K562 (cell line): ENCODE results near the gene GRIK2. TPM values are rescaled to one million over a fixed set of nuclear protein-coding genes. Genes with fewer than 3 reads are reported as not detected.

Source experiments
- ATAC-seq: fragments of 200-7000 bp; cut with Tn5 transposase; 3 replicates; pipeline ENCODE4 v1.9.1; 2020; ENCODE audit warnings: moderate library complexity
- BruUV-seq: library from RNA; stranded (reverse); fragments of 400-500 nt; replicated peaks from 2 replicates; lab custom pipeline; 2021; lab: Mats Ljungman, UMichigan
- CTCF ChIA-PET: fragments of 300-600 bp; formaldehyde crosslinking; extraction: SDS; loops from one replicate; lab custom pipeline; 2021; ENCODE audit warnings: low intra/inter-chr PET ratio; lab: Yijun Ruan, JAX
- POLR2A ChIA-PET: fragments of 300-600, 350-650 bp; sonication (Branson Sonifier 250); formaldehyde crosslinking; extraction: SDS; loops from one replicate; lab custom pipeline; 2021; ENCODE audit warnings: antibody characterized with exemption, inconsistent platforms; lab: Yijun Ruan, JAX
- DNase-seq, 4 experiments: peaks; one replicate each; pipeline versions ENCODE4 v3.0.0 to v3.0.0-alpha.2; 2011 to 2018; ENCODE audit warnings: low spot score in 3 of 4, mixed read lengths in 3 of 4; ENCODE audit errors: extremely low read depth in 1 of 4
- FAIRE-seq: peaks from 2 replicates; lab custom pipeline; 2011; peaks lifted over from hg19 to GRCh38; lab: Jason Lieb, UNC
- H2AFZ ChIP-seq: 2 replicates; pipeline ENCODE4 v1.6.0; 2011; ENCODE audit warnings: low read depth, low read length, control low read depth, inconsistent platforms
- H3K27ac ChIP-seq: fragments of 200-600 bp; 3 replicates; pipeline ENCODE4 v1.8.0; 2011; ENCODE audit warnings: low read depth, mild to moderate bottlenecking, control low read depth, inconsistent platforms, low read length, moderate library complexity, mixed read lengths; ENCODE audit errors: extremely low read depth
- H3K27me3 ChIP-seq, 2 experiments: fragments of 300-600 bp in 1 of 2; 2 replicates in 1 of 2; 3 replicates in 1 of 2; pipeline versions ENCODE4 v1.6.0 to v1.8.0; 2011; ENCODE audit warnings: inconsistent platforms in 2 of 2, low read length in 2 of 2, mild to moderate bottlenecking in 1 of 2, mixed read lengths in 1 of 2, moderate library complexity in 1 of 2; ENCODE audit not compliant: control insufficient read depth in 2 of 2, insufficient read depth in 2 of 2
- H3K36me3 ChIP-seq: fragments of 300-600 bp; 3 replicates; pipeline ENCODE4 v1.8.0; 2011; ENCODE audit warnings: mild to moderate bottlenecking, low read length, inconsistent platforms; ENCODE audit not compliant: control insufficient read depth, insufficient read depth
- H3K4me1 ChIP-seq, 2 experiments: fragments of 200-600 bp in 1 of 2; replicated peaks in 1 of 2; 2 replicates in 1 of 2; 3 replicates in 1 of 2; pipeline versions ENCODE4 v1.5.1 to v1.8.0; 2011; ENCODE audit warnings: inconsistent platforms in 2 of 2, low read length in 2 of 2, mild to moderate bottlenecking in 1 of 2, mixed read lengths in 1 of 2, moderate library complexity in 1 of 2; ENCODE audit not compliant: control insufficient read depth in 2 of 2, insufficient read depth in 2 of 2
- H3K4me2 ChIP-seq: 2 replicates; pipeline ENCODE4 v1.6.1; 2011; ENCODE audit warnings: low read length, control low read depth, inconsistent platforms, mixed read lengths; ENCODE audit not compliant: insufficient read depth
- H3K4me3 ChIP-seq: fragments of 200-600 bp; sonication (generic), shearing (Covaris generic); 2 replicates; pipeline ENCODE4 v1.5.1; 2016; ENCODE audit warnings: control low read depth, inconsistent platforms
- H3K79me2 ChIP-seq: fragments of 200-600 bp; 3 replicates; pipeline ENCODE4 v1.8.0; 2011; ENCODE audit warnings: low read length, inconsistent platforms; ENCODE audit not compliant: control insufficient read depth, insufficient read depth
- H3K9ac ChIP-seq, 2 experiments: 2 replicates each; pipeline versions ENCODE4 v1.6.0 to v1.6.1; 2011; ENCODE audit warnings: low read depth in 2 of 2, low read length in 2 of 2, control low read depth in 1 of 2, inconsistent platforms in 1 of 2, mild to moderate bottlenecking in 1 of 2, mixed read lengths in 1 of 2; ENCODE audit not compliant: insufficient read depth in 1 of 2
- H3K9me1 ChIP-seq: one replicate; pipeline ENCODE4 v1.6.0; 2011; ENCODE audit warnings: inconsistent platforms, mild to moderate bottlenecking, low read length, moderate library complexity; ENCODE audit not compliant: control insufficient read depth, insufficient read depth
- H3K9me3 ChIP-seq: replicated peaks from 2 replicates; pipeline ENCODE4 v1.5.1; 2011; ENCODE audit warnings: low read depth, low read length, inconsistent platforms; ENCODE audit not compliant: control insufficient read depth, insufficient read depth
- H4K20me1 ChIP-seq: replicated peaks from 2 replicates; pipeline ENCODE4 v1.6.1; 2011; ENCODE audit warnings: low read length, inconsistent platforms, mixed read lengths; ENCODE audit not compliant: control insufficient read depth, insufficient read depth
- CBX2 ChIP-seq: fragments of 200-600 bp; sonication (generic); IDR thresholded peaks from one replicate; pipeline ENCODE4 v1.6.1; 2012; ENCODE audit warnings: mild to moderate bottlenecking, low read length, inconsistent platforms; ENCODE audit not compliant: insufficient read depth, poor library complexity, severe bottlenecking
- EHMT2 ChIP-seq: fragments of 450-650 bp; IDR thresholded peaks from 2 replicates; pipeline ENCODE4 v1.6.1; 2018; ENCODE audit warnings: antibody characterized with exemption
- HDAC6 ChIP-seq: IDR thresholded peaks from 2 replicates; pipeline ENCODE4 v1.6.1; 2012; ENCODE audit warnings: low read depth, mild to moderate bottlenecking, control low read depth, inconsistent platforms, low read length, moderate library complexity
- HDAC8 ChIP-seq: fragments of 450-650 bp; IDR thresholded peaks from 2 replicates; pipeline ENCODE4 v1.6.1; 2016; ENCODE audit warnings: mild to moderate bottlenecking, missing genetic modification characterization, moderate library complexity, missing compliant biosample characterization
- KDM1A ChIP-seq, 2 experiments: fragments of 450-650 bp; IDR thresholded peaks; 2 replicates each; pipeline ENCODE4 v1.6.1; 2016; ENCODE audit warnings: mild to moderate bottlenecking in 2 of 2
- NEUROD1 ChIP-seq: fragments of 150-350 bp; IDR thresholded peaks from 2 replicates; pipeline ENCODE4 v1.6.1; 2014; ENCODE audit warnings: borderline replicate concordance, low read length, low read depth; ENCODE audit not compliant: partially characterized antibody
- SMAD1 ChIP-seq: fragments of 150-350 bp; IDR thresholded peaks from 2 replicates; pipeline ENCODE4 v1.6.1; 2014; ENCODE audit warnings: low read length, low read depth; ENCODE audit not compliant: partially characterized antibody
- XRCC5 ChIP-seq: fragments of 200-400 bp; formaldehyde crosslinking; IDR thresholded peaks from 2 replicates; pipeline ENCODE4 v1.6.1; 2017; ENCODE audit warnings: low read depth, mild to moderate bottlenecking, low read length
- ZNF134 ChIP-seq: fragments of 250-450 bp; sonication (Bioruptor Pico); conservative IDR thresholded peaks from 2 replicates; pipeline ENCODE4 v1.4.0; 2020
- ZNF282 ChIP-seq: sonication (generic); formaldehyde crosslinking; IDR thresholded peaks from 2 replicates; pipeline ENCODE4 v1.8.1; 2023; ENCODE audit warnings: missing genetic modification reagents
- ZNF583 ChIP-seq: fragments of 250-450 bp; sonication (Bioruptor Pico); IDR thresholded peaks from 2 replicates; pipeline ENCODE4 v1.4.0; 2020
- ZNF707 ChIP-seq: fragments of 250-450 bp; sonication (Bioruptor Pico); conservative IDR thresholded peaks from 2 replicates; pipeline ENCODE4 v1.8.0; 2022; ENCODE audit warnings: inconsistent platforms, mild to moderate bottlenecking, moderate library complexity
- WGBS: fragments of 100-300 bp; shearing (Covaris generic); methylation state at CpG from one replicate; pipeline ENCODE4 v1.1.6; 2016; ENCODE audit warnings: low coverage, mixed read lengths; ENCODE audit not compliant: insufficient coverage; ENCODE audit errors: missing lambda C conversion rate; 5-methylcytosine and 5-hydroxymethylcytosine counted together
- in situ Hi-C: fragments of 300-500 bp; cut with MboI; formaldehyde crosslinking; loops from 4 replicates; pipeline ENCODE4 v1.15.0; 2018; ENCODE audit warnings: inconsistent platforms, mixed read lengths
- intact Hi-C: fragments of 100-400 bp; cut with micrococcal nuclease; formaldehyde crosslinking; loops from 2 replicates; pipeline ENCODE4 v1.14.2; 2022
- polyA plus RNA-seq, 8 experiments: library from polyadenylated mRNA; depleted of rRNA in 4 of 8; stranded (reverse) in 5 of 8; unstranded in 3 of 8; fragments of >200 nt; fragmentation: Nextera tagmentation in 2 of 8; fragmentation: Illumina TruSeq in 1 of 8; extraction: Ambion mirVana in 2 of 8; extraction: Trizol in 1 of 8; gene quantifications; 2 replicates each; pipeline versions ENCODE4 v1.2.1 to v1.2.3, GENCODE V29; 2011 to 2014; ENCODE audit warnings: inconsistent platforms in 1 of 8, missing spikeins in 1 of 8
- total RNA-seq, 7 experiments: library from RNA; depleted of rRNA in 6 of 7; stranded (reverse); fragments of >200 nt in 6 of 7; fragmentation: Illumina TruSeq in 2 of 7; extraction: Trizol in 2 of 7; gene quantifications; 2 replicates each; pipeline versions ENCODE4 v1.2.1 to v1.2.3, GENCODE V29; 2011 to 2021; ENCODE audit warnings: low replicate concordance in 1 of 7
- TF ChIP-seq, protein P1 (sequence below): fragments of 450-650 bp; IDR thresholded peaks from 2 replicates; pipeline ENCODE4 v1.6.1; 2018; ENCODE audit not compliant: partially characterized antibody
- TF ChIP-seq, protein P2 (sequence below): fragments of 250-450 bp; sonication (Bioruptor Pico); IDR thresholded peaks from 2 replicates; pipeline ENCODE4 v1.4.0; 2020

GRIK2 gene
- total and polyA plus RNA-seq, 9 of the 15 experiments (the other 6 are each of a cell fraction or from before 2014, with no cell fraction given), result not detected

DNA sequence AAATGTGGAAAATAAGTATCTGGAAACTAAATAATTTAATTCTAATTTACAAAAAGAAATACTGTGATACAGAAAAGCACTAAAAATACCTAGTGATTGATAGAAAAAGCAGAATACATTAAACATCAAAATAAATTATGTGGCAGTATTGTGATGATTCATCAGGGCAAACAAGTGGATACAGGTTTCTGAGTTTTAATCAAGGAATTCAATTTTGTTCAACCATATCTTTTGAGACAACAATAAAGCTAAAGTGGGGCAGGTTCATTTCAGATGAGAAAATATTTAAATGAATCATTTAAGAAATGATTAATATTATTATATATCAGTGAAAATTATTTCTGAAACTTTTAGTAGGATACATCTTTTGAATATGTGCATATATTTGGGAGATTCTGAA lies 49.8 kb downstream of the GRIK2 start:
- Histone ChIP-seq H3K4me1 (no peaks in the 10 kb centered on the region), H3K9me1 (no peaks in the 10 kb centered on the region), H3K9me3 (no peaks in the 10 kb centered on the region), H4K20me1 (no peaks in the 10 kb centered on the region), H3K4me3 (no peak overlapping the region), H3K4me2 (no peak overlapping the region), H3K9ac (no peak overlapping the region), H3K27ac (no peak overlapping the region), H3K36me3 (no peaks in the 10 kb centered on the region), H3K27me3 (no peaks in the 10 kb centered on the region), H3K79me2 (no peaks in the 10 kb centered on the region), H2AFZ (no peak overlapping the region)
- ATAC-seq (no peak), FAIRE-seq (no peak), DNase-seq (no peak)
- no TSS peak for BruUV-seq
- POLR2A ChIA-PET, result no interaction called here
- intact Hi-C loops (no loop called here), in situ Hi-C loops (no loop called here)
- TF ChIP-seq CBX2 (no peak), HDAC8 (tag) (no peak), ZNF707 (no peak), SMAD1 (no peak), KDM1A (IDR thresholded peaks at IDR 0.05) (no peak)
- CTCF ChIA-PET, result no interaction called here

DNA sequence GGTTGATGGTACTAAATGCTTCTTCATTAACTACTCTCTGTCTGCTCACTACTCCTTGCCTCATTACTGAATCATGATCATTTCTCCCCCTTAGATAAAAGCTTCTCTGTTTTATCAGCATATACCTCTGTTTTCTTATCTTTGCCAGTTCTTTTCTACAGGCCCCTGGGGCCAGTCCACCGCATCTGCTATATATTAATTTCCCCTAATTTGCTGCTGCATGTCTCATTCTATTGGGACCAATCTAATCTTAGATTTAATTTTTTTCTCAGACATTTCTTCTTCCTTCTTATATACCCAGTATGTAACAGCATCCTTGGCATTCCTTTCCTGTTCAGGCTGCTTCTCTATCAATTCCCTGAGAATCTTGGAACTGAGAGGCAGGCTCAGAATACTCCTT lies 51.2 kb downstream of the GRIK2 start:
- ChIA-PET POLR2A (no interaction called here), CTCF (no interaction called here)
- WGBS, result 8% methylated on average over 1 of the region's 1 CpG
- H2AFZ ChIP-seq, result no peak overlapping the region
- H3K27me3 ChIP-seq, result no peaks in the 10 kb centered on the region
- no peaks in the 10 kb centered on the region for H3K9me1 ChIP-seq
- no TSS peak for BruUV-seq
- DNase-seq (no peak), FAIRE-seq (no peak), ATAC-seq (no peak)
- in situ Hi-C loops, result no loop called here
- no peak overlapping the region for H3K27ac ChIP-seq
- no peaks in the 10 kb centered on the region for H3K9me3 ChIP-seq
- H3K4me3 ChIP-seq, result no peak overlapping the region
- no peak overlapping the region for H3K9ac ChIP-seq
- no peak overlapping the region for H3K4me2 ChIP-seq
- no peaks in the 10 kb centered on the region for H4K20me1 ChIP-seq
- H3K79me2 ChIP-seq, result no peaks in the 10 kb centered on the region
- H3K36me3 ChIP-seq, result no peaks in the 10 kb centered on the region
- intact Hi-C loops, result no loop called here
- H3K4me1 ChIP-seq, result no peaks in the 10 kb centered on the region
- TF ChIP-seq, protein P1, sequence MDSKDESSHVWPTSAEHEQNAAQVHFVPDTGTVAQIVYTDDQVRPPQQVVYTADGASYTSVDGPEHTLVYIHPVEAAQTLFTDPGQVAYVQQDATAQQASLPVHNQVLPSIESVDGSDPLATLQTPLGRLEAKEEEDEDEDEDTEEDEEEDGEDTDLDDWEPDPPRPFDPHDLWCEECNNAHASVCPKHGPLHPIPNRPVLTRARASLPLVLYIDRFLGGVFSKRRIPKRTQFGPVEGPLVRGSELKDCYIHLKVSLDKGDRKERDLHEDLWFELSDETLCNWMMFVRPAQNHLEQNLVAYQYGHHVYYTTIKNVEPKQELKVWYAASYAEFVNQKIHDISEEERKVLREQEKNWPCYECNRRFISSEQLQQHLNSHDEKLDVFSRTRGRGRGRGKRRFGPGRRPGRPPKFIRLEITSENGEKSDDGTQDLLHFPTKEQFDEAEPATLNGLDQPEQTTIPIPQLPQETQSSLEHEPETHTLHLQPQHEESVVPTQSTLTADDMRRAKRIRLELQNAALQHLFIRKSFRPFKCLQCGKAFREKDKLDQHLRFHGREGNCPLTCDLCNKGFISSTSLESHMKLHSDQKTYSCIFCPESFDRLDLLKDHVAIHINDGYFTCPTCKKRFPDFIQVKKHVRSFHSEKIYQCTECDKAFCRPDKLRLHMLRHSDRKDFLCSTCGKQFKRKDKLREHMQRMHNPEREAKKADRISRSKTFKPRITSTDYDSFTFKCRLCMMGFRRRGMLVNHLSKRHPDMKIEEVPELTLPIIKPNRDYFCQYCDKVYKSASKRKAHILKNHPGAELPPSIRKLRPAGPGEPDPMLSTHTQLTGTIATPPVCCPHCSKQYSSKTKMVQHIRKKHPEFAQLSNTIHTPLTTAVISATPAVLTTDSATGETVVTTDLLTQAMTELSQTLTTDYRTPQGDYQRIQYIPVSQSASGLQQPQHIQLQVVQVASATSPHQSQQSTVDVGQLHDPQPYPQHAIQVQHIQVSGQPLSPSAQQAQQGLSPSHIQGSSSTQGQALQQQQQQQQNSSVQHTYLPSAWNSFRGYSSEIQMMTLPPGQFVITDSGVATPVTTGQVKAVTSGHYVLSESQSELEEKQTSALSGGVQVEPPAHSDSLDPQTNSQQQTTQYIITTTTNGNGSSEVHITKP, result no peak
- TF ChIP-seq NEUROD1 (no peak), XRCC5 (no peak), ZNF134 (CRISPR knock-in tag) (no peak), EHMT2 (no peak), ZNF282 (CRISPR knock-in tag) (no peak), HDAC6 (no peak), ZNF583 (CRISPR knock-in tag) (no peak)
- TF ChIP-seq, protein P2, sequence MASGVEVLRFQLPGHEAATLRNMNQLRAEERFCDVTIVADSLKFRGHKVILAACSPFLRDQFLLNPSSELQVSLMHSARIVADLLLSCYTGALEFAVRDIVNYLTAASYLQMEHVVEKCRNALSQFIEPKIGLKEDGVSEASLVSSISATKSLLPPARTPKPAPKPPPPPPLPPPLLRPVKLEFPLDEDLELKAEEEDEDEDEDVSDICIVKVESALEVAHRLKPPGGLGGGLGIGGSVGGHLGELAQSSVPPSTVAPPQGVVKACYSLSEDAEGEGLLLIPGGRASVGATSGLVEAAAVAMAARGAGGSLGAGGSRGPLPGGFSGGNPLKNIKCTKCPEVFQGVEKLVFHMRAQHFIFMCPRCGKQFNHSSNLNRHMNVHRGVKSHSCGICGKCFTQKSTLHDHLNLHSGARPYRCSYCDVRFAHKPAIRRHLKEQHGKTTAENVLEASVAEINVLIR (CRISPR knock-in tag), result no peak
